AG09309 (cell line): Measurements from ENCODE around the gene CRNKL1.
A peak's percentile ranks its signal among the peaks of the same experiment; 100 is the strongest.

Experiments used
- DNase-seq: peaks from one replicate; pipeline ENCODE4 v3.0.0-alpha.2; 2010; ENCODE audit warnings: low read depth
- H3K4me3 ChIP-seq: 2 replicates; pipeline ENCODE4 v1.5.1; 2011; ENCODE audit warnings: mild to moderate bottlenecking, low read depth, low read length, moderate library complexity; ENCODE audit not compliant: control insufficient read depth
- TF ChIP-seq, protein P1 (sequence below): IDR thresholded peaks from 2 replicates; pipeline ENCODE4 v1.5.1; 2011; ENCODE audit warnings: mild to moderate bottlenecking, low read depth, low read length, inconsistent platforms; ENCODE audit not compliant: insufficient read depth, control insufficient read depth; ENCODE audit errors: missing control alignments

Gene CRNKL1

DNA sequence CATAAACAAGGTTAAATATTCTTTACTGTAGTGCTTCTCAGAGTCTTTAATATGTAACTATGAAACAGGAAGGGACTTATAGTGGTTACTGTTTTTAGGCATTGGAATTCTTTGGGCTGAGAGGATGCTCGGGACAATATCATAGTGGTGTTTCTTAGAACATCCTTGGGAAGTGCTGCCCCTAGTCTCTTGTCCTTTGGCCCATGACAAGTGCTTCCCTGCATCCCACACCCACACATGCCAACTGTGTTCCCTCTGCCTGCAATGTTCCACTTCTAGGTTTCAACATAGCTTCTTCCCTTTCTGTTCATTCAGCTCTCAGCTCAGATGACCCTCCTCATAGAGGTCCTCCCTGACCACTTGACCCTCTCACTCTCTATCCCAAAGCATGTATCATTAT is 37.7 kb upstream of the CRNKL1 start:
- H3K4me3 ChIP-seq, result no peak overlapping the region
- DNase-seq, result no peak
- TF ChIP-seq, protein P1, sequence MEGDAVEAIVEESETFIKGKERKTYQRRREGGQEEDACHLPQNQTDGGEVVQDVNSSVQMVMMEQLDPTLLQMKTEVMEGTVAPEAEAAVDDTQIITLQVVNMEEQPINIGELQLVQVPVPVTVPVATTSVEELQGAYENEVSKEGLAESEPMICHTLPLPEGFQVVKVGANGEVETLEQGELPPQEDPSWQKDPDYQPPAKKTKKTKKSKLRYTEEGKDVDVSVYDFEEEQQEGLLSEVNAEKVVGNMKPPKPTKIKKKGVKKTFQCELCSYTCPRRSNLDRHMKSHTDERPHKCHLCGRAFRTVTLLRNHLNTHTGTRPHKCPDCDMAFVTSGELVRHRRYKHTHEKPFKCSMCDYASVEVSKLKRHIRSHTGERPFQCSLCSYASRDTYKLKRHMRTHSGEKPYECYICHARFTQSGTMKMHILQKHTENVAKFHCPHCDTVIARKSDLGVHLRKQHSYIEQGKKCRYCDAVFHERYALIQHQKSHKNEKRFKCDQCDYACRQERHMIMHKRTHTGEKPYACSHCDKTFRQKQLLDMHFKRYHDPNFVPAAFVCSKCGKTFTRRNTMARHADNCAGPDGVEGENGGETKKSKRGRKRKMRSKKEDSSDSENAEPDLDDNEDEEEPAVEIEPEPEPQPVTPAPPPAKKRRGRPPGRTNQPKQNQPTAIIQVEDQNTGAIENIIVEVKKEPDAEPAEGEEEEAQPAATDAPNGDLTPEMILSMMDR, result no peak

DNA sequence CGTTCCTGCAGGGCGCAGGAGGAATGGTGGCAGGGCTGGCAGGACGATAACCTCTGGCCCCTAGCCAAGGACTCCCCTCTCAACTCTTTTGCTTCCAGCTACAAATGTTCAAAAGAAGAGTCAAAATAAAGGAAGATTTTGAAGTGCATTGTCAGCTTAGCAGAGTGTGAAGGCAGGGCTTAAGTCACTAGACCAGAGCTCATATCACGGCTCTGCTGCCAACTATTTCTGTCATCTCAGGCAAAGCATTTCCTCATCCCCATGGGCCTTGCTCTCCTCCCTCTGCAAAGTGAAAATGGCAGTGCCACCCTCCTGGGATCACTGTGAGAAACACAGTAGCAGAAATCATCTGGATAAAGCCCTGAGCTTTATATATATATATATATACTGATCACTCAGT is 36.8 kb upstream of the CRNKL1 start:
- H3K4me3 ChIP-seq, result no peak overlapping the region
- no peak for DNase-seq
- TF ChIP-seq, protein P1, result no peak

DNA sequence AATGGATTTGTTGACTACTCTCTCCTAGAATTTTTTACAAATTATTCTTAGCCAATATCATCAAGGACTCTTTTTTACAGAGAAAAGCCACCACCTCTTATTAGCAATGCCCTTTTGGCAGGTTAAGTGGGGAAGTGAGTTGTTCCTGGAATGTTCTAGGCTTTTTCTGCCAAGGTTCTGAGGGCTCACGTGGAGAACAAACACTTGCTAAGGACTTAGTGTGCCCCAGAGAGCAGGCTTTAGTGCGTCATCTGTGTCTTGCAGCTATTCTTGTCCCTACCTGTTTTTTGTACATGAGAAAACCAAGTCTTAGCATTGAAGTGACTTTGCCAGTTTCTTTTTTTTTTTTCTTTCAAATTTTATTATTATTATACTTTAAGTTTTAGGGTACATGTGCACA is 33.5 kb upstream of the CRNKL1 start:
- TF ChIP-seq, protein P1, result no peak
- H3K4me3 ChIP-seq, result no peak overlapping the region
- DNase-seq, result no peak

DNA sequence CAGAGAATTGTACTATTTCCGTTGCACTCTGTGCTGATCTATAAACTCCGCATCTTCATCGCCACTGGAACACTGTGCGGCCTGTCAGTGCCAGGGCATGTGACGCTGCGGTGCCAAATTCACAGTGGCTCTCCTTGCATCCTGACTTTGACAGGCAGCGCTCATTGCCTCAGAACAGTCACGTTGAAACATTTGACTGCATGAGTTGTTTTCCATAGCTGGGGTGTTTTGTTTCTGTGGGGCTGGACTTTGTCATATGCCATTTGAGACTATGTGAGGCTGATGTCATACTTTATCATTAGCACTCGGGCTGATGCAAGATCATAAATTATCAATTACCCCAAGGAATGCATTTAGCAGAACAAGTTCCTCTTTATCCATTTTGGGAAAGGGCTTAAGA is 32.8 kb upstream of the CRNKL1 start:
- H3K4me3 ChIP-seq, result no peak overlapping the region
- TF ChIP-seq, protein P1, result no peak
- no peak for DNase-seq

DNA sequence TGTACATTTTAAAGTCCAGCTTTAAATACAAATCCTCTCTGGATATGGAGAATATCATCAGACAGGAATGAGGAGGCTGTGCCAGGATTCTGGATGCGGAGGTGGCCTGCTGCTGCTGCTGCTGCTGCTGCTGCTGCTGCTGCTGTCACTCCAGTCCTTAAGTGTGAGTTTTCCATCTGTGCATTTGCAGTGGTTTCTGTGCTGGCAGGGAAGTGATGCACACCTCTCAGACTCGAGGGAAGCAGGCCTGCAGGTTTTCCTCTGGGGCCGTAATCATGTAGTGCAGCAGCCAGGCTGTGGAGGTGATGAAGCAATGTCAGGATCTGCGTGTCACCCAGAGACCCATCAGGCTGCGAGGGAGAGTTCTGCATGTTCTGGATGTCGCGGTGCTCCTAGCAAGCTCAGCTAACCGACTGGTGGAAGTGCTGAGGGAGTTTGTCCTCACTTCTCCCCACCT is 32.1 kb upstream of the CRNKL1 start:
- no peak overlapping the region for H3K4me3 ChIP-seq
- TF ChIP-seq, protein P1, result no peak
- no peak for DNase-seq

DNA sequence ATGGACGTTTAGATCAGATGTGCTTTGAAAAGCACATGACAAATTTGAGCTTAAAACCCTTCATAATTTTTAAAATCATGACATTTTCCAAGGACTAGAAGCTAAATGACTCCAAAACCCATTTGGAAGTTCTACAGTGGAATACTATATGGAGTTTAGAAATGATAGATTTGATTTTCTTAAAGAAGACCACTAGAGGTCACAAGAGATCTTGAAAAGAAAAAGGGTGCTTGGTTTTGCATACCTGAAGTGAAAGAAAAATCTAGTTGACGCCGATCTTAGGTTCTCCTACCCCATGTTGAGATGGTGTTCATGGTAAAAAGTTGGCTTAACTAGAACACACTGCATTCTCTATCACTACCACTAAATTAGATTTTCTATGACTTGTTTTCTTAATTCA is 31.5 kb upstream of the CRNKL1 start:
- no peak for DNase-seq

More for the DNA sequence above, 31.5 kb upstream of the CRNKL1 start:
- TF ChIP-seq, protein P1, result peak; percentile 40
- H3K4me3 ChIP-seq, result no peak overlapping the region
